GM19463 (cell line): Measurements from ENCODE around the gene AKAP6.

Experiments used
- ATAC-seq: cut with Tn5 transposase; IDR thresholded peaks from one replicate; pipeline ENCODE4 v1.9.1; 2021; ENCODE audit warnings: mild to moderate bottlenecking, moderate library complexity; ENCODE audit not compliant: unreplicated experiment

AKAP6 gene

DNA sequence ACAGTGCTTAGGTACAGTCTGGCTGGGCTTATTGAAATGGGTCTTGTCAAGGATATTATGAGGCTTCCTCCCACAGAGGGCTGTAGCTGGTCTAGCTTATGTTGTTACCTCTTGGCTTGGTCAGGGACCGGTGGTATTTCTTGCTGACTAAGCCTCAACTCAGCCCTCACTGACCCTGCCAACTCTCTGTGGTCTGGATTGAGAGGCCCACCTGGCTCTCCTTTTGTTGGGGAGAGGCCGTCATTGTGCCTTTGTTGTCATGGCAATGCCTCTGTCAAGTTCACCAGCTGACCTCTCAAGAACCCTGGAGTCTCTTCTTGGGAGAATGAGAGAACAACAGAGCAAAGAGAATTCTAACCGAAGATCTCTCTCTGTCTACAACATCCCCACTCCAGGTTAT is 364.0 kb downstream of the AKAP6 start:
- no peak for ATAC-seq

DNA sequence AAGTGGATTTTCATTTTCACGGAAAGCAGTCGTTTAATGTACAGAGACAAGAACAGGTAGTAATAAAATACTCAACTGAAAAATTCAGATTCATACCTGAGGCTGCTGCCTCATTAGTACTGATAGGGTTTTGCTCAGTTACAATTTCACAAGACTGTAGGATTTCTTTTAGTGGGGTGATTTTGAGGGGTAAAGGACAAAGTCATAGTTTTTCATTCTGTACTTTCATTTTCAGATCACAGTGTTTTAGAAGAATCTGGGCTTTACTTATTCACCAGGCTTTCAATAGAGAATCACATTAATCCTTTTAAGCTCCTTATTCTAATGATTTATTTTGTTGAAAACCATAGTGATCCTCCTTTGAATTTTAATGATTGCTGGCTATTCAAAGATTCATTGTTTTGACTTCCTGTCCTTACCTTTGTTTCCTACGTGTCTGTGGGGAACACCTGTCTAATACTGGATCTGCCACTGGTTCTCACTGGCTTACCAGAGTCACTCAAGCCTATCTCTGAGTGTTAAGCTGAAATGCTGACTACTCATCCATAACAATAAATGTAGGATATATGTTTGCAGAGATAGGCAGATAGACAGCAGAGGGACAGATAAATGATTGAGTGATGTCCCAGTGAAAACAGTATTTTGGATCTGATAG is 365.8 kb downstream of the AKAP6 start:
- ATAC-seq, result no peak

- ATAC-seq, result no peak
Measured at GRCh38 chr14:32696325-32697091, 367.4 kb downstream of the AKAP6 start.

DNA sequence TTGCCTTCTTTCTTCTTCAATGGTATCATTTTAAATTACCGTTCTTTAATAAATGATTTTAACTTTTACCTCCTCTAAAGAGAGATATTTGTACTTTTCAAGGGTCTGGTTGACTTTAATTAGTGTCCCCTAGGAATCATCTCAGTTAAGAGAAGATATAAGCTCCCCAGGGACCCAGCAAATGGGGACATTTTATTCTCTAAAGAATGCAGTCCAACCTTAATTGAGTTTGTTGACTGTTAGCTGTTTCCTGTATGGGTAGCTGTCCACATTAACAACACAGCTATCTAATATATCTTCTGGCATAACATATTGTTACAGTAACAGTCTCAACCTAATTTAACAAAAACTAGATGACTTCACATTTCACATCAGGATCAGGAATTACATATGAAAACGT is 368.0 kb downstream of the AKAP6 start:
- no peak for ATAC-seq

DNA sequence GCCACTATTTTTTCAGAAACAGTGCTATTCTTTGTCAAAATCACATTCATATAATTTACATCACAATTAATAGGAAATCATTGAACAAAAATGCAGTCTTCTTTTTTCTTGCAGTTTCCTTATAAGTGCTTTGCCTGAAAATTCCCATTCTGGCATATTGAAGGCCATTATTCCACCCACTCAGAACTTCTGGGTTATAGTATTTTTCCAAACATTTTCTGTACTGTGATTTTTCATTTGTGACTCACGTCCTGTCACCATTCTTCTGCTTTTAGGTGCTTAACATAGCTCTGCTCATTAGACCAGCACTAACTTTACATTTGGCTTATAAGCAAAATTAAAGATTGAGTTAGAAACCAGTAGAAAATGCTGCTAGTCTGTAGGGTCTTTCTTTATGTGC is 368.6 kb downstream of the AKAP6 start:
- no peak for ATAC-seq

DNA sequence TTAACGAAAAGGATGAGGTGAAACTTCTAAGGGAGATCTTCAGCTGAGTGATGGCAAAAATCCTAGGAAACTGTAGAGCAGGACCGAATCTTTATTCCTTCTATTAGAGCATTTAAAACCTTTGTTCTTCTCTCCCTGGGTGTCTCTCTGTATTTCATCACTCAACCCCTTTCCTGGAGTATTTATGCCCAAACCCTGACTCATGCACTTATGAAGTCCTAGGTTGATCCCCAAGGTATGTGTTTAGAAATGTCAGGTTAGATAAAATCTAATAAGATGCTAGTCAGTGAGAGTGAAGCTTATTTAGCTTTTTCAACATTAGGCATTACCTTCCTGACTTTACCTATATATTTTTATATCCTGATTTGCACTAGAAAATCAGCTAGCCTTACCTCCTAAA is 369.7 kb downstream of the AKAP6 start:
- no peak for ATAC-seq

DNA sequence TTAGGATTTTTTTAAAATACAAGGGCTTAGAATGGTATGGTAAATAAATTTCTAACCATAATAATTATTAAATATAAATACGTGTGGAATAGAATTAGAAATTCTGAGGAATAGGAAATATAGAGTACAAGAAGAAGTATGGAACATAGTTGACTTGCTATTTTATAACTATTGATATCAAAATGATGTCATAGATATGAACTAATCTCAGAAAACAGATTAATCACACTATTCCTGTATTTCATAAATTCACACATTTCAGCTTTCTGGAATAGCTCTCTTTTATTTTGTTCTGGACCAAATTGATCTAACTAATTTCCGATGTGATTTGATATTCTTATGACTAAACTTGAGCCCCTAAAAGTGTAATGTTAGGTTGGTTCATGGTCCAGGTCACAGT is 372.4 kb downstream of the AKAP6 start:
- ATAC-seq, result no peak

DNA sequence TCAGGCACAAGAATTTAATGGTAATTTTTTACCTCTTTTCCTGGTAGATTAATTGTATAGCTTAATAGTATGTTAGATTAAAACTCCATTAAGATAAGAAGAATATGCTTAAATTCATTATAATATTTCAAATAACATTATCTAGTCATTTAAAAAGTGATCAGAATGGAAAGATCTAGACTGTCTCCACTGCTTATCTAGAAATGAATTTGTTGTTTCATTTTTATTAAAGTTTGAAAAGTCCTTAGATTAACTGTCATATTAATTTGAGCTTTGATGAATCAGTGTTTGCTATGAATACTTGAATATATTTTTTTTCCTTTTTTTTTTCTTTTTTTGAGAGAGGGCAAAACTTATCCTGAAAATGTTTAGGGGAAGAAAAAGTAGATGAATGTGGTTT is 373.0 kb downstream of the AKAP6 start:
- ATAC-seq, result no peak

- ATAC-seq, result peak; percentile 98
Measured at GRCh38 chr14:32702562-32702961, 373.5 kb downstream of the AKAP6 start.

DNA sequence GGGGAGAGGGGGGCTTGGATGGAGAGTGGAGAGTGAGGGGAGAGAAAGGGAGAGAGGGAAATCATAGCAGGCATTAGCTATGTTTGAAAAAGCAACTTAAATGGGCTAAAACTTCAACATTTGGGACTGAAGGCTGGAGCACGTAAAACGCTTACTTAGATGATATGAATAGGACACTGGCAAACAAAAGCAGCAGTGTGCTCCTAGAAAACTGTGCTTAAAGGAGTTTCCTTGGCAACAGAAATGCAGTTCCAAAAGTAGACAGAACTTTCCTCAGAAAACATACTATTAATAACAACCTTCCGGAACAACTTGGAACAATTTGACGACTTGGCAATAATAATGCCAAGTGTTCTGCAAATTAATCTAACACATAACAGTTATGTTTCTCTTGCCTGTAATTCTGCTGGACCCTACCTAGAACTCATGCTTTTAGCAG is 374.1 kb downstream of the AKAP6 start:
- ATAC-seq, result no peak

GRCh38 chr14:32706721-32707519 is 377.8 kb downstream of the AKAP6 start:
- no peak for ATAC-seq

DNA sequence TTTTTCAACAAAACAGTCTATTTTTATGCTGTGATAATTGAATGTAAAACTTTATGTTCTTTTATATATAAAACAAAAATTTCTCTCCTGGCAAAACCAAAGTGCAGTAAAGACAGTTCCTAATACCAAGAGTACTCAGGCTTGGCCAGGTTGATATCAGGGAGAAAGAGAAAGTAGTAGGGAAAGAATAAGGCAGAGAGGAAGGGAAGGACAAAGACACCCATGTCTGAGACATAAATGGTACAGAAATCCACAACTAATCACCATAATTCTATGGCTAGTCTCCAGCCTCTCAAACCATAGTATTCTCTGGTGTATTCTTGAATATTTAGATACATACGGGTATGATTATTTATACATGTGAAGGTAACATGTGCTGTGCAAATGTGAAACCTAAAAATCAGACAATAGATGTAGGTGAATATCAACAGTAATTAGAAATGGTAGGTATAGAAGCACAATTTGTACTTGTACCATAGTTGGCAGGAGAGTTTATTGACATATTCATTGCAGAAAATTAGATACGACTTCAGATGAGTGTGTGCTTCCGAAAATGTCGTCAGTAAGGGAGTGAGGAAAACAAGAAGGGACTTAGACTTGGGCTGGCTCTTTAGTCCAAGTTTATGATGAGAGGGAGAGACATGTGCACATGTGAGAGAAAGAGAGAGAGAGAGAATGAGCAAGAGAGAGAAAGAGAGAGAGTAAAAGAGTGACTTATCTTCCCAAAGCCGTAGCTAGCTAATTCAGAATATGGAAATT is 378.8 kb downstream of the AKAP6 start:
- ATAC-seq, result no peak

DNA sequence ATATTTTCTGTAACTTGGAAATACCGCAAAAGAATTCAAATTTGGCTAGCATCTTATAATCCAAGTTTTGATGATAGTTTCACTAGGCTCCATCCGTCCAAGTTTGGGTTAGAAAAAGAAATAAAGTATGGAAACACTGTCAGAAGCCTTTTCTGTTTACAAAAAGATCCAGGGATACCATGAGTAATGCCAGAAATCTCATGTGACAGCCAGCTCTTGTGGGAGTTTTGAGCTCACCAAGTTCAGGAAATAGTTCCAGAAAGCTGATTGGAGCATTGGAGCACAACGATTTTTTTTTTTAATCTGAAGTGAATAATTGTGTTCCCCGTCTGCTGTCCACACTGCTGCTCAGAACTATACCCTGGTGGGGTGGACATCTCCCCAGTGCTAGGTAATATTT is 379.9 kb downstream of the AKAP6 start:
- ATAC-seq, result no peak

GRCh38 chr14:32710231-32710671 is 381.2 kb downstream of the AKAP6 start:
- ATAC-seq, result no peak

- no peak for ATAC-seq
Measured at GRCh38 chr14:32710731-32711680, 381.9 kb downstream of the AKAP6 start.

DNA sequence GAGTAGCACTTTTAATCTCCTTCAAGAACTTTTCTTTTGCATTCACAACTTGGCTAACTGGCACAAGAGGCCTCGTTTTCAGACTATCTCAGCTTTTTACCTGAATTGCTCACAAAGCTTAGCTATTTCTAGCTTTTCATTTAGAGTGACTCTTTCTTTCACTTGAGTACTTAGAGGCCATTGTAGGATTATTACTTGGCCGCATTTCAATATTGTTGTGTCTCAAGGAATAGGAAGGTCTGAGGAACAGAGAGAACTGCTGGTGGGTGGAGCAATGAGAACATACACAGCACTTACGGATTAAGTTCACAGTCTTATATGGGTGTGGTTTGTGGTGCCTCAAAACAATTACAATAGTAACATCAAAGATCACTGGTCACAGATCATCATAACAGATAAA is 384.8 kb downstream of the AKAP6 start:
- no peak for ATAC-seq

DNA sequence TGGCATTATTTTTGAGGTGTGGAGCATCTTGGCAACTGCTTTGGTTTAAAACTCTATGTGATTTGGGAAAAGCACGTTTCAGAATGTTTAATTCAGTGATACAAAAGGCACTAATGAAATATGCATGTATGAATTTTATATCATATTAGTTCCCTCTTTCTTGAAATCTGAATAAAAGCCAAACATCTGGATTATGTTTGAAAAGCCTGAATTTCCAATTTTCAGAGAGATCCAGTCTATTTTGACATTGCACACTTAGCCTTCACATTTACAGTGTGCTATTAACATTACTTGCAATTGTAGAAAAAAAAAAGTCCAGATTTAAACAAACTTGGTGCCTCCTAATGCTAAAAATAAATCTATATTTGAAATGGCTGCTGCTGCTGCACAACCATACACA is 390.5 kb downstream of the AKAP6 start:
- ATAC-seq, result no peak

DNA sequence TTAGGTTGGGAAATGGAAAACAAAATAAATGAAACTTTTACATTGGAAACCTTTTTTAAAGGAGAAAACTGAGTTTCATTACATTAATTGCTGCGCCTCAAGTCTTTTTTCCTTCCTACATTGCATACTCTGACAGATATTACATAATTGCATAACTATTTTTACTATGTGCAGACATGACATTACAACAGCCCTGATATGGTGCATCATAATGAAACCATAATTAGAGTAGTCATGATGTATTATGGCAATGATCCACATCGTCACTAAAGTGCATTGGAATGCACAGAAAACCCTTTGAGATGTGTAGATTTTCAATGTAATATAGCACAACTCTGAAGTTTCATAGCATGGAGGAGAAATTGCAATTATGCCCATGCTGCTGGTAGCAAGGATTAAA is 391.8 kb downstream of the AKAP6 start:
- no peak for ATAC-seq

GRCh38 chr14:32722631-32723183 is 393.6 kb downstream of the AKAP6 start:
- no peak for ATAC-seq
